H1 (cell line): ENCODE results near the gene KCNQ1. TPM values are rescaled to one million over a fixed set of nuclear protein-coding genes. Genes with fewer than 3 reads are reported as not detected.

Experiments used
- CTCF ChIA-PET: fragments of 300-600 bp; sonication (Branson Sonifier 250); formaldehyde crosslinking; loops from one replicate; lab custom pipeline; 2021; ENCODE audit not compliant: partially characterized antibody; lab: Charles Lee
- POLR2A ChIA-PET: fragments of 300-600 bp; sonication (Branson Sonifier 250); formaldehyde crosslinking; loops from one replicate; lab custom pipeline; 2021; ENCODE audit warnings: inconsistent platforms; ENCODE audit not compliant: partially characterized antibody; lab: Charles Lee
- DNase-seq, 2 experiments: peaks; one replicate each; pipeline versions ENCODE4 v3.0.0 to v3.0.0-alpha.2; 2010 to 2022; ENCODE audit warnings: low spot score in 2 of 2, low read depth in 1 of 2, mixed read lengths in 1 of 2
- FAIRE-seq: peaks from 2 replicates; lab custom pipeline; 2011; peaks lifted over from hg19 to GRCh38; lab: Jason Lieb, UNC
- H2AFZ ChIP-seq: 2 replicates; pipeline ENCODE4 v1.8.1; 2012; ENCODE audit warnings: low read length, inconsistent platforms
- H2AK5ac ChIP-seq: 2 replicates; pipeline ENCODE4 v1.6.1; 2013; ENCODE audit warnings: low read depth, low read length
- H2BK120ac ChIP-seq: replicated peaks from 2 replicates; pipeline ENCODE3; 2013; ENCODE audit warnings: low read depth, low read length, inconsistent platforms
- H2BK12ac ChIP-seq: 2 replicates; pipeline ENCODE4 v1.6.1; 2013; ENCODE audit warnings: low read depth, low read length
- H2BK15ac ChIP-seq: 2 replicates; pipeline ENCODE4 v1.6.1; 2013; ENCODE audit warnings: low read length
- H2BK20ac ChIP-seq: 2 replicates; pipeline ENCODE4 v1.6.1; 2013; ENCODE audit warnings: low read length
- H2BK5ac ChIP-seq: 2 replicates; pipeline ENCODE4 v1.6.1; 2013; ENCODE audit warnings: low read depth, low read length
- H3K14ac ChIP-seq: 2 replicates; pipeline ENCODE4 v1.6.1; 2013; ENCODE audit warnings: inconsistent platforms; ENCODE audit not compliant: insufficient read length
- H3K18ac ChIP-seq: 2 replicates; pipeline ENCODE4 v1.6.1; 2013; ENCODE audit warnings: low read length; ENCODE audit errors: extremely low read depth
- H3K23ac ChIP-seq: 2 replicates; pipeline ENCODE4 v1.6.1; 2013; ENCODE audit warnings: inconsistent platforms; ENCODE audit not compliant: insufficient read length
- H3K23me2 ChIP-seq: 2 replicates; pipeline ENCODE4 v1.6.1; 2013; ENCODE audit warnings: low read depth, low read length
- H3K27ac ChIP-seq: 2 replicates; pipeline ENCODE4 v1.6.1; 2011; ENCODE audit warnings: low read depth, low read length, inconsistent platforms
- H3K27me3 ChIP-seq, 4 experiments: replicated peaks in 1 of 4; 1 replicate in 1 of 4; 2 replicates in 3 of 4; pipeline versions ENCODE4 v1.6.1 to v1.8.1; 2011 to 2013; ENCODE audit warnings: low read length in 3 of 4, mild to moderate bottlenecking in 3 of 4, inconsistent platforms in 2 of 4, mixed read lengths in 2 of 4, moderate library complexity in 1 of 4; ENCODE audit not compliant: control insufficient read depth in 3 of 4, insufficient read depth in 3 of 4; ENCODE audit errors: extremely low read depth in 1 of 4
- H3K36me3 ChIP-seq, 4 experiments: 2 replicates each; pipeline versions ENCODE4 v1.6.1 to v1.8.1; 2011 to 2013; ENCODE audit warnings: mild to moderate bottlenecking in 4 of 4, low read length in 3 of 4, moderate library complexity in 2 of 4, control low read depth in 1 of 4, inconsistent platforms in 1 of 4; ENCODE audit not compliant: insufficient read depth in 4 of 4, control insufficient read depth in 2 of 4
- H3K4ac ChIP-seq: replicated peaks from 2 replicates; pipeline ENCODE3; 2013; ENCODE audit warnings: low read length, low read depth, mixed read lengths, inconsistent platforms; ENCODE audit not compliant: insufficient read length
- H3K4me1 ChIP-seq, 4 experiments: replicated peaks in 1 of 4; 1 replicate in 1 of 4; 2 replicates in 3 of 4; pipeline versions ENCODE4 v1.6.1 to v1.8.1; 2011 to 2013; ENCODE audit warnings: low read length in 3 of 4, inconsistent platforms in 2 of 4, mixed read lengths in 1 of 4; ENCODE audit not compliant: insufficient read depth in 4 of 4, control insufficient read depth in 3 of 4
- H3K4me2 ChIP-seq, 2 experiments: 2 replicates each; pipeline versions ENCODE4 v1.6.1 to v1.8.1; 2011 to 2013; ENCODE audit warnings: low read depth in 2 of 2, low read length in 2 of 2, control low read depth in 1 of 2, inconsistent platforms in 1 of 2, mild to moderate bottlenecking in 1 of 2; ENCODE audit not compliant: insufficient read depth in 1 of 2
- H3K4me3 ChIP-seq, 4 experiments: fragments of 200-600, 300-600 bp in 1 of 4; sonication (generic), shearing (Covaris generic), sonication (Bioruptor Twin) in 1 of 4; 2 replicates each; pipeline versions ENCODE4 v1.5.1 to v1.8.1; 2011 to 2016; ENCODE audit warnings: low read length in 4 of 4, low read depth in 3 of 4, control low read depth in 2 of 4, inconsistent platforms in 2 of 4, mild to moderate bottlenecking in 2 of 4, mixed read lengths in 1 of 4, moderate library complexity in 1 of 4; ENCODE audit not compliant: insufficient read depth in 2 of 4; ENCODE audit errors: extremely low read depth in 1 of 4
- H3K56ac ChIP-seq: replicated peaks from 2 replicates; pipeline ENCODE3; 2013; ENCODE audit warnings: low read depth, mild to moderate bottlenecking, mixed read lengths, low read length, inconsistent platforms; ENCODE audit not compliant: insufficient read length
- H3K79me1 ChIP-seq: 2 replicates; pipeline ENCODE4 v1.6.1; 2013; ENCODE audit warnings: low read depth, low read length, control low read depth
- H3K79me2 ChIP-seq, 2 experiments: 2 replicates each; pipeline versions ENCODE4 v1.6.1 to v1.8.1; 2012 to 2013; ENCODE audit warnings: low read length in 2 of 2, mild to moderate bottlenecking in 2 of 2, inconsistent platforms in 1 of 2; ENCODE audit not compliant: insufficient read depth in 2 of 2, control insufficient read depth in 1 of 2
- H3K9ac ChIP-seq, 4 experiments: replicated peaks in 1 of 4; 1 replicate in 1 of 4; 2 replicates in 3 of 4; pipeline versions ENCODE4 v1.6.1 to v1.8.1; 2011 to 2013; ENCODE audit warnings: low read depth in 3 of 4, low read length in 3 of 4, control low read depth in 2 of 4, mild to moderate bottlenecking in 2 of 4, moderate library complexity in 2 of 4, inconsistent platforms in 1 of 4; ENCODE audit errors: extremely low read depth in 1 of 4
- H3K9me3 ChIP-seq, 2 experiments: 2 replicates each; pipeline versions ENCODE4 v1.6.1 to v1.8.1; 2012 to 2013; ENCODE audit warnings: mild to moderate bottlenecking in 2 of 2, moderate library complexity in 2 of 2, control low read depth in 1 of 2, inconsistent platforms in 1 of 2, low read depth in 1 of 2, low read length in 1 of 2, mixed read lengths in 1 of 2; ENCODE audit not compliant: insufficient read depth in 2 of 2
- H4K20me1 ChIP-seq, 2 experiments: replicated peaks in 1 of 2; 2 replicates each; pipeline versions ENCODE3 to v1.8.1; 2011 to 2013; ENCODE audit warnings: inconsistent platforms in 2 of 2, low read length in 2 of 2, mild to moderate bottlenecking in 1 of 2; ENCODE audit not compliant: insufficient read depth in 2 of 2, control insufficient read depth in 1 of 2
- H4K5ac ChIP-seq: 2 replicates; pipeline ENCODE4 v1.6.1; 2013; ENCODE audit warnings: low read length, low read depth, mixed read lengths, inconsistent platforms; ENCODE audit not compliant: insufficient read length
- H4K8ac ChIP-seq: 2 replicates; pipeline ENCODE4 v1.8.0; 2013; ENCODE audit warnings: mild to moderate bottlenecking, moderate library complexity, low read length, inconsistent platforms; ENCODE audit not compliant: insufficient read depth; ENCODE audit errors: extremely low read depth
- H4K91ac ChIP-seq: replicated peaks from 2 replicates; pipeline ENCODE3; 2013; ENCODE audit warnings: low read length, mixed read lengths, inconsistent platforms; ENCODE audit not compliant: insufficient read length
- WGBS, 2 experiments: shearing (Covaris generic) in 1 of 2; methylation state at CpG; one replicate each; pipeline versions ENCODE4 v1.1.6 to v1.1.7; 2013 to 2015; ENCODE audit warnings: low lambda C conversion rate in 2 of 2, mixed read lengths in 2 of 2, inconsistent platforms in 1 of 2, low coverage in 1 of 2, missing lambda C conversion rate in 1 of 2; ENCODE audit not compliant: insufficient replicate concordance in 2 of 2, insufficient coverage in 1 of 2, insufficient read length in 1 of 2; ENCODE audit errors: extremely low coverage in 1 of 2, missing lambda C conversion rate in 1 of 2; 5-methylcytosine and 5-hydroxymethylcytosine counted together
- polyA plus RNA-seq, 7 experiments: library from polyadenylated mRNA; depleted of rRNA in 3 of 7; stranded (reverse) in 5 of 7; unstranded in 2 of 7; fragments of >200 nt in 5 of 7; fragments of 200-250 nt in 2 of 7; gene quantifications; 1 replicate in 5 of 7; 2 replicates in 1 of 7; 4 replicates in 1 of 7; pipeline versions ENCODE4 v1.2.1 to v1.2.3, GENCODE V29; 2011 to 2013; ENCODE audit warnings: missing spikeins in 2 of 7, mixed read lengths in 2 of 7
- total RNA-seq: library from RNA; stranded (reverse); fragmentation: NEBNext Ultra II Directional; extraction: Animal tissue kit (Norgen Biotek cat#: 25700); gene quantifications from 2 replicates; pipeline ENCODE4 v1.2.1, GENCODE V29; 2021

The KCNQ1 gene
- total and polyA plus RNA-seq, 2 of the 8 experiments (the other 6 are each of a cell fraction or from before 2014, with no cell fraction given): 1.9 to 2.0 TPM

GRCh38 chr11:2729841-2730240, 285.0 kb downstream of the KCNQ1 start:
- no peak for DNase-seq
- no peak overlapping the region for H2BK12ac ChIP-seq
- H3K79me1 ChIP-seq: no peaks in the 10 kb centered on the region
- H3K36me3 ChIP-seq: no peaks in the 10 kb centered on the region
- H2BK15ac ChIP-seq: no peak overlapping the region
- peaks cover 12 to 25% of the 10 kb centered on the region in 2 experiments for H3K9me3 ChIP-seq
- no peak overlapping the region for H3K4me3 ChIP-seq
- H4K5ac ChIP-seq: no peak overlapping the region
- no peak overlapping the region for H2AFZ ChIP-seq
- H3K4me1 ChIP-seq: no peaks in the 10 kb centered on the region
- H3K23me2 ChIP-seq: no peaks in the 10 kb centered on the region
- no peaks in the 10 kb centered on the region for H4K20me1 ChIP-seq
- H3K27ac ChIP-seq: no peak overlapping the region
- H3K14ac ChIP-seq: no peak overlapping the region
- no peak overlapping the region for H2AK5ac ChIP-seq
- no peak overlapping the region for H3K4ac ChIP-seq
- 87% methylated on average over 9 of the region's 9 CpGs; no CpG with 5 or more reads in 1 of the 2 experiments for WGBS, 2 experiments
- H4K91ac ChIP-seq: no peak overlapping the region
- no peak overlapping the region for H3K18ac ChIP-seq
- H2BK20ac ChIP-seq: no peak overlapping the region
- H2BK5ac ChIP-seq: no peak overlapping the region
- H4K8ac ChIP-seq: no peak overlapping the region
- FAIRE-seq: no peak
- no peak overlapping the region for H3K4me2 ChIP-seq
- no peak overlapping the region for H3K23ac ChIP-seq
- H3K9ac ChIP-seq: no peak overlapping the region
- POLR2A ChIA-PET: no interaction called here
- H2BK120ac ChIP-seq: no peak overlapping the region
- H3K56ac ChIP-seq: no peak overlapping the region
- CTCF ChIA-PET: interaction anchor here (0.6 to 1.4 kb wide), 4 partner anchors 10 to 431 kb away, joined by 3 to 4 read pairs (median 3); no protein-coding TSS in a partner anchor
- peaks cover 0 to 58% (median 29%) of the 10 kb centered on the region in 4 experiments; a peak in 6 of 7 replicates for H3K27me3 ChIP-seq
- H3K79me2 ChIP-seq: no peaks in the 10 kb centered on the region
